Daoy (cell line): ENCODE measurements around the gene ZBTB7B. TPM values are rescaled to one million over a fixed set of nuclear protein-coding genes. Genes with fewer than 3 reads are reported as not detected.

ENCODE experiments used
- DNase-seq: peaks from one replicate; pipeline ENCODE4 v3.0.0-alpha.2; 2015; ENCODE audit warnings: low read depth
- total RNA-seq: library from RNA; depleted of rRNA; stranded (reverse); fragments of >200 nt; shearing (Covaris generic); gene quantifications from 2 replicates; pipeline ENCODE4 v1.2.3, GENCODE V29; 2014

The ZBTB7B gene
- total RNA-seq, 1 experiment from 2014 or later = 11.7 TPM

DNA sequence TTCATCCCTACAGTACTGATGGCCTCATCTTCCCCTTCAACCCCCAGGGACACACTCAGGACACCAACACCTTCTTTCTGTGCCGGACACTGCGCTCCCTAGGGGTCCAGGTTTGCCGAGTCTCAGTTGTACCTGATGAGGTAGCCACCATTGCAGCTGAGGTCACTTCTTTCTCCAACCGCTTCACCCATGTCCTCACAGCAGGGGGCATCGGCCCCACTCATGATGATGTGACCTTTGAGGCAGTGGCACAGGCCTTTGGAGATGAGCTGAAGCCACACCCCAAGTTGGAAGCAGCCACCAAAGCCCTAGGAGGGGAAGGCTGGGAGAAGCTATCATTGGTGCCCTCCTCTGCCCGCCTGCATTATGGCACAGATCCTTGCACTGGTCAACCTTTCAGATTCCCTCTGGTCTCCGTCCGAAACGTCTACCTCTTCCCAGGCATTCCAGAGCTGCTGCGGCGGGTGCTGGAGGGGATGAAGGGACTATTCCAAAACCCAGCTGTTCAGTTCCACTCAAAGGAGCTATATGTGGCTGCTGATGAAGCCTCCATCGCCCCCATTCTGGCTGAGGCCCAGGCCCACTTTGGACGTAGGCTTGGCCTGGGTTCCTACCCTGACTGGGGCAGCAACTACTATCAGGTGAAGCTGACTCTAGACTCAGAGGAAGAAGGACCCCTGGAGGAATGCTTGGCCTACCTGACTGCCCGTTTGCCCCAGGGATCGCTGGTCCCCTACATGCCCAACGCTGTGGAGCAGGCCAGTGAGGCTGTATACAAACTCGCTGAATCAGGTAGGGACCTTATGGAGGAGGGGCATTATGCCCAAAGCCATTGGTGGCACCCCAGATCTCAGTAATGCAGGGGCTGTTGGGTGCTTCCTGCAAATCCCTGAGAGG is 14.3 kb upstream of the ZBTB7B start:
- DNase-seq = no peak

DNA sequence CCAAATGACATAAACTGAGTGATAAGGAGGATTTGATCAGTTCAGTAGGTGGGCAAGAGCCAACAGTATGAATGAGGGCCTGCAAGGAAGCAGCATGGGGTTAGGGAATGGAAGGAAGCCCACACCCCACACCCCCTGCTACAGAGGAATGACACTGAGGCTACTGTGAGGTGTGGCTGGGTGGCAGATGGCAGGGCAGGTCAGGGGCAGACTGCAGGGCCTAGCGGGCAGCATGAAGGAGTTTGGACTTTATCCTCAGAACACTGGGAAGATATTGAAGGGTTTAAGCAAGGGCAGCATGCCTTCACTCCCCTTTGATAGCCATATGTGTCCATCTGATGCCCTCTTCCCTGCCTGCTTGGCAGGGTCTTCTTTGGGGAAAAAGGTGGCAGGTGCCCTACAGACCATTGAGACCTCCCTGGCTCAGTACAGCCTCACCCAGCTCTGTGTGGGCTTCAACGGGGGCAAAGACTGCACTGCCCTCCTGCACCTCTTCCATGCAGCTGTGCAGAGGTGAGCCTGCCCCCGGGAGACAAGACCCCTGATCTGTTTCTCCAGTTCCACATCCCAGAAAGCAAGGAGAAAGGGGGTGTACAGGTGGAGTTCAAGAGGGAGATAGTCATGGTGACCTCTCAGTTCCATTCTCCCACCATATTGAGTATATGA is 13.3 kb upstream of the ZBTB7B start:
- DNase-seq = no peak

DNA sequence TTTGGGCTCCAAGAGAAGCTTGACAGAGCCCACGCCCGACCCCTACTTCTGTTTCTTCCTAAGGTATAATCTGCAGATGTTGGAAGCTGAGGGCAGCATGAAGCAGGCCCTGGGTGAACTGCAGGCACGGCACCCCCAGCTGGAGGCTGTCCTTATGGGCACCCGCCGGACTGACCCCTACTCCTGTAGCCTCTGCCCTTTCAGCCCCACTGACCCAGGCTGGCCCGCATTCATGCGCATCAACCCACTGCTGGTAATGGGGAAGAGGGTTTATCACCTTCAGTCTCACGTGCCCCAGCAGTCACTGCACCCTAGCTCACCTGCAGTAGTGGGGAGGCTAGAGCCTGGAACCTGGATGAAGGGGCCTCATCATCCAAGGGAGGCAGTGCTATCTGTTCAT is 12.3 kb upstream of the ZBTB7B start:
- no peak for DNase-seq

DNA sequence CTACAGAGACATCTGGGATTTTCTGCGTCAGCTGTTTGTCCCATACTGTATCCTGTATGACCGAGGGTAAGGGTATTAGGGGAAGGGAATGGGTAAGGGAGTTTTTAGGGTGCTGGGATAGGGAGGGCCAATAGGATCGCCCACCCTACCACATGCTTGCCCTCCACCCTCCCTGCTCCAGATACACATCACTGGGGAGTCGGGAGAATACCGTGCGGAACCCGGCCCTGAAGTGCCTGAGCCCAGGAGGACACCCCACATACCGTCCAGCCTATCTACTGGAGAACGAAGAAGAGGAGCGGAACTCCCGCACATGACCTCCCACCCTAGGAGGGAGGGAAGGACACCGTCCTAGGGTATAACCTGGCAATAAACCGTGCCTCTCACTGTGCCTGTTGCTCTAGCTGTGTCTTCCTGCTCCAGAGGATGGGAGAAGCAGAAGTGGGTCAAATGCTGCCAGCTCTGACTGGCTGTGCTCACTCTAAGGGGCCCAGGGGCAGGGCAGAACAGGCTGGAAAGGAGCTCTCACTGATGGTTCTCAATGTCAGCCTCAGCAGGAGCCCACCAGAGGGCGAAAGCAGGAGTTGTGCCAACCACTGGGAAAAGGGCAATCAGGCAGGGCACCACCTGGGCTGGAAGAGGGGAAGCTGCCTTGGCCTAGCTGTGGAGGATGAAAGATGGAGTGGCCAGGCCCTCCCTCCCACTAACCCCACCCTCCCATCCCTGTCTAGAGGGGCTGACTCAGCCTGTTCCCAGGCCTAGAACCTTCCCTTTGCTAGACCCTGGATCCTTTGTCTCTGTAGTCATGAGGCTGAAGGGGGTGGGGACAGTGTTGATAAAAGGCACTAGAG is 9.7 kb upstream of the ZBTB7B start:
- peak; percentile 62 for DNase-seq

DNA sequence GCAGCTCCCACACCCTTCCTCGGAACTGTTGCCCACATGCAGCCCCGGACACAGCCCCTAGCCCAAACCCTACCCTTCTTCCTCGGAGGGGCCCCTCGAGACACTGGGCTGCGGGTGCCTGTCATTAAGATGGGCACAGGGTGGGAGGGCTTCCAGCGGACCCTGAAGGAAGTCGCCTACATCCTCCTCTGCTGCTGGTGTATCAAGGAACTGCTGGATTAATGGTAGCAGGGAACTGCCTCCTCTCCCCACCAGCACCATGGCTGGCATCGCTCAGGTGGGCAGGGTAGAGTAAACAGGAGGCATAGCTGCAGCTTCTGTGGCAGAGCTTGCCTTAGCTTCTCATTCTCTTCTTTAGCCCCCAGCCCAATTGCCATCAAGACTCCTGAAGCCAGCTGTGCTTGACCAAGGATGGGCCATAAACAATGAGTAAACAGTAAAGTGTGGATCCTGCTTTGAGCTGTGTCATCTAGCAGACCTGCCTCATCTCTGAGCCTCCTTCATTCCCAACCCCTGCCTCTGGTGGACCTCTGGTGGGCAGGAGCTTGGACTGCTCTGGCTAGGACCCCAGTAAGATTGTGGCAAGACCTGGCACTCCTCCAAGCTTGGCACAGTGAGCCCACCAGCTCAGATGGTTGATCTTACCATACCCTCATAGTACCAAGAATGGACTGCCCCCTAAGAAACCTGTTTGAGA is 8.9 kb upstream of the ZBTB7B start, which contains the start of gene LENEP:
LENEP (plus strand) TSS at position 15 of the 697 bp plus-strand sequence; CDS start at position 37, 22 bp downstream.
- no peak for DNase-seq

DNA sequence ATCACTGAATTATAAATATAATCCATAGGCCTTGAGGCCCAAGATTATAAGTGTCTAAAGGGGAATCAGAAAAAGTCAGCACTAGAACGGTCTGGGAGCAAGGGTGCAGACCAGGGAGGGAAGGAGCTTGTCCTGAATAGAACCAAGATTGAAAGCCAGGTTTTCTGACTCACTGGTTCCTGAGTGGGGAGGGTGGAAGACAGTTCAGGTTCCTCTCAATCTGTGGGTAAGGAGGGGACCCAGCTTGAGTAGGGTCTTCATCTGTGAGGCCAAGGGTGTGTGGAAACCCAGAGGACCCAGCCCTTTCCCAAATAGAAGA is 8.4 kb upstream of the ZBTB7B start:
- no peak for DNase-seq

DNA sequence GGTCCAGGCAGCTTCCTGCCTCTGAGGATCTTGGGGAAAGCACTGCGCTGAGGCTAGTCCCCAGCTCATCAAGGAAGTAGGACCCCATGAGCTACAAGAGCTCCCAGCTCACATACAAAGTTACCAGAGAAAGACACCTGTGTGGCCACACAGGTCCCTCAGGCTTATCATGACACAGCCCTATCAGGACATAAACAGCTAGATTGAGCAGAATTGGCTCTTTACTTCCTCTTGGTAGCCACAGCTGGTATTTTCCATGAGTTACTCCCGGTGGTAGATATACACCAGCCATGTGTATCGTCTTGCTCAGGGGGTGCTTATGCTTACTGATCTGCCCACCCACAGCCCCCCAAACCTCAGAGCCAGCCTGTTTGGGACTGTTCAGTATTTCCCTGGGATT is 8.0 kb upstream of the ZBTB7B start:
- DNase-seq = no peak

DNA sequence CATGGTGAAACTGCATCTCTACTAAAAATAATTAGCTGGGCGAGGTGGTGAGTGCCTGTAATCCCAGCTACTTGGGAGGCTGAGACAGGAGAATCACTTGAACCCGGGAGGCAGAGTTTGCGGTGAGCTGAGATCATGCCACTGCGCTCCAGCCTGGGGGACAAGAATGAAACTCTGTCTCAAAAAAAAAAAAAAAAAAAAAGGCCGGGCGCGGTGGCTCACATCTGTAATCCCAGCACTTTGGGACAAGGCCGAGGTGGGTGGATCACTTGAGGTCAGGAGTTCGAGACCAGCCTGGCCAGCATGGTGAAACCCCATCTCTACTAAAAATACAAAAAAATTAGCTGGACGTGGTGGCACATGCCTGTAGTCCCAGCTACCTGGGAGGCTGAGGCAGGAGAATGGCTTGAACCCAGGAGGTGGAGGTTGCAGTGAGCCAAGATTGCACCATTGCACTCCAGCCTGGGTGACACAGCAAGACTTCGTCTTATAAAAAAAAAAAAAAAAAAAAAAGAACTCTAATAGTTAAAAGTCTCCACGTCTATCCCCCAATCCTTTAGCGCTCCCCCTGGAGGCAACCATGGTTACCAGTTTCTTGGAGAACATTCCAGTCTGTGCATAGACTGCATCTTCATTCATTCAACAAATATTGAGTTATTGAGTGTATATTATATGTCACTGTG is 7.2 kb upstream of the ZBTB7B start:
- DNase-seq = peak; percentile 65

DNA sequence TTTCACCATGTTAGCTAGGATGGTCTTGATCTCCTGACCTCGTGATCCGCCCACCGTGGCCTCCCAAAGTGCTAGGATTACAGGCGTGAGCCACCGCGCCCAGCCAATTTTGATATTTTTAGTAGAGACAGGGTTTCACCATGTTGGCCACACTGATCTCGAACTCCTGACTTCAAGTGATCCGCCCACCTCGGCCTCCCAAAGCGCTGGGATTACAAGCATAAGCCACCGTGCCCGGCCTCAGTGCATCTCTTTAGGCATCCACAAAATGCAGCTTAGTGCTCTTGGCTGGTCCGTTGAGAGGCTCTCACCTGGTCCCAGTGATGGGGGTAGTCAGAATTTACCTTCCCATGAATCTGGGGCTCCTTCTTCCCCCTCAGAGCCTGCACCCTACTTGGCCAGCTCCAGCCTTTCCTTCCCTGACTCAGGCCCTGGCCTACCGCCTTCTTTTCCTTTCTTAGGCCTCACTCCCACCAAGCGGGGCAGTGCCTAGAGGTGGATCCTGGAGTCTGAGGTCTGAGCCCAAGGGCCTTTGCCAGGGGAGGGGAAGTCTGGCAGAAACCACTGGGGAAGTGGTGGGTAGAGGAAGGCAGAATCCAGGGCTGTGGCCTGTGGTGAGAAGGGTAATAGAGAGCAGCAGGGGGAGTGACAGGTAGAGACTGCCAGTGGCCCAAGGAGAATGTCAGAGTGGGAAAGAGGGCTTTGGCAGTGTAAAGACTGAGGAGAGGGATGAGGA is 5.5 kb upstream of the ZBTB7B start:
- DNase-seq = no peak

DNA sequence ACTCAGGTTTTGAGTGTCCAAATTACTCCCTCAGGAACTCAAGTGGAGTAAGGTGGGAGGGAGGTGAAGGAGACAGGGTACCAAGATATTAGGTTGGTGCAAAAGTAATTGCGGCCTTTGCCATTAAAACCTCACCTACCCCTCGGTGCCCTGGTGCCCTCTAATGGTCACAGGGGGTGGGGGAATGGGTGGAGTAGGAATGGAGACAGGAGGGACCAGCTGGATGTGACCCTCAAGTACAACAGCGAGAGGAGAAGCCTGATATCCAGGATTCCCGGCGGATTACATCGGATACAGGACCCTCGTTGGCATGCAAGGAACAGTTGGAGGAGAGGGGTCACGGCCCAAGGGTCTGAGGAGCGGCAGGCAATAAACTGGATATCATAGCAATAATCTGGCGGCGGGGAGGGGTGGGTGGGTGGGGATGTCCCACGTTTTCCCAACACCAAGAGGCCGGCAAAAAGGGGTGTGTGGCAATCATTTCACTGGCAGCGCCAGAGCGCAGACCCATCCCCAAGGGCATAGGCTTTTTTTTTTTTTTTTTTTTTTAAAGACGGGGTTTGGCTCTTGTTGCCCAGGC is 4.3 kb upstream of the ZBTB7B start:
- no peak for DNase-seq

DNA sequence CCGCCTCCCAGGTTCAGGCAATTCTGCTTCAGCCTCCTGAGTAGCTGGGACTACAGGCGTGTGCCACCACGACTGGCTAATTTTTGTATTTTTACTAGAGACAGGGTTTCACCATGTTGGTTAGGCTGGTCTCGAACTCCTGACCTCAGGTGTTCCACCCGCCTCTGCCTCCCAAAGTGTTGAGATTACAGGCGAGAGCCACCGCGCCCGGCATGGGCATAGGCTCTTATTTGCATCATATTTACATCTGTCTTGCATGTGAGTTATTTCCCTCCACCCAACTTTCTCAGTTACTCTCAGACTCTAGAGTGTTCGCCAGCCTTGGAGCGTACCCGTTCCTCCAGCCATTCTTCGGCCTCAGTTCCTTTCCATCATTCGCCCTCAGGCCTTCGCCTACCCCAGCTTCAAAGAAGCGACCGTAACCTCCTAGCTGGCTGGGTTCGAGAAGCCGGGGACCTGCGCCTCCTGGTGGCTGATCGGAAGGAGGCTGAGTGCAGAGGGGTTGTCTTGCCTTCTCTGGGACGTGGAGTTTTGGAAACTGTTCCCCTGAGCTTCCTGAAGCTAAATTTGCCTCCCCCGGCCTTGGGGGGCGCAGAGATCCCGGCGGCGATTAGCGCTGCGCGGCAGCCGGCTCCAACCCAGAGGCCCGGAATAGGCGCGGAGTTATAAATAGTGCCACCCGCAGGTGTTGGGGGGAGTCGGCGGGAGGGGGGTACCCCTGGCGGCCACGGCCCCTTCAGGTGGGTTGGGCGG is 3.6 kb upstream of the ZBTB7B start:
- peak; percentile 80 for DNase-seq

DNA sequence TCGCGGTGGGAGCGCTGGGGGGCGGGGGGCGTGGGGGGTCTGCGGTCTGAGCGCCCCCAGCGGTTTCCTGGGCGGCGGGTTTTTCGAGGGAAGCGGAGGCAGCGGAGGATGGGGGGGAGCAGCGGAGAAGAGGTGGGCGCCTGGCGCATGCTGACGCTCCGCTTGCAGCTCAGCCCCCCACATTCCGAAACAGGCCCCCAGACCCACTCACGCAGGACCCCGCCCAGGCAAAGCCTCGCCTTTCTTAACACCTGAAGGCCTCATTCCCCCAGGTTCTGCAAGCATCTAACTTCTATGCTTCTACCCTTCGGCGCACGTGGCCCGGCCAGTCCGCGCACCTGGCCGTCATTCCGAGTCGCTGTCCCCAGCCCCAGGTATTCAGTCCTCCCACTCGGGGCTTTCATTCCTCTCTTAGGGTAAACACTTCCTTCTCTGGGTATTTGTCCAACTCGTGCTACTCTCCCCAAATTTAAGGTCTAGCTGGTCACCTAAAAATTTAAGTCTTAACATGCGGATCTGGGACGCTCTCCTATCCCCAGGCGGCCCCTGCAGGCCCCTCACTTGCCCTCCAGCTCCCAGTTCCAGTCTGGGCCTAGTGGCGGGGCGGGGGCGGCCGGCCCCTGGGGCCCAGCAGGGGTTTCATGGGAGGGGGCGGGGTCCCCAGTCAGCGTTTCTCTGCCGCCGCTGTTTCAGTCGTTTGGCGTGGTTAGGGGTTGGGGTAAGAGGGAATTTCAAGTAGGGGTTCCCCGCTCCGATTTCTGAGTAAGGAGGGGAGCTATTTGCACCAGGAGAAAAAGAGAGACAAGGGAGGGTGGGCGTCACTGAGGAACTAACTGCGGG is 2.8 kb upstream of the ZBTB7B start:
- no peak for DNase-seq

DNA sequence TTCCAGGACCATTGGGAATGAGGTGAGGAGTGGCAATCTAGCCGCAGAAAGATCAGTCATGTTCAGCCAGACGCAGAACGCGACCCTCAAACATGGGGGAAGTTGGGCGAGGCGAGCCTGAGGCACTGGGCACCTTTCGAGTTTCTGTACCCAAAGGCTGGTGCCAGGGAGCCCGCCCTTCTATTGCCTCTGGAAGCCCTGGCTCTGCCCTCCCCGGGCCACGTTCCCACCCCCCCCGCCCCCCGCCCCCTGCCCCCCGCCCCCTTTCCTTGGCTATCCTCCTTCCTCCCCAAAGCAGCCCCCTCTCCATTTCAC is 2.2 kb upstream of the ZBTB7B start:
- DNase-seq = no peak

DNA sequence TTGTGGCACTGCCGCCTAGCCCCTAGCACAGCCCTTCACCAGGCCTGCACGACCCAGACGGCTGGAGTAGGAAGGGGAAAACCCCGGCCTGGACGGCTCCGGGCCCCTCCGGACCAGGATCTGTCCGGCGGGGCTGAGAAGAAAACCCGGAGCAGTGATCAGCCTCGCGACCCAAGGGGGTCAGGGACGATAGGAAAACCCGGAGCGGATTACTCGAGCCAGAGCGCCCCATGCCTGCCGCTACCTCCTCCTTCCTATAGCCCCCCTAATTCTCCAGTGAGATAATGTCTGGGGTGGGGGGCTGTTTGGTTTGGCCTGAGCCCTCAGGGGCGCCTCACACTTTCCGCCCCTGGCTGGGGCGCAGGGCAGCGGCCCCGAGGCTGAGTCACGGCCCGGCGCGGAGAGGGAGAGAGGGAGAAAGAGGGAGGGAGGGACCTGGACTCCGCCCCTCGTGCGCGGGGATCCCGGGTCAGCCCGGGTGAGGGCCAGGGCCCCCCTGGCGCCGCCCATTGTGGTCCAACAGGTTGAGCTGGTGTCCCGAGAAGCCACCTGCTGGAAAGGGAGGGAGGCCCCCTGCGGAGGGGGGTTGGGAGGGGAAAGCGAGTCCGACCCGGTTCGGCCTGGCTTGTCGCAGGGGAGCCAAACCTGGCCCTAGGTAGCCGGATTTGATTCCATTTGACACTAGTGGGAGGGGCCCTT is 1.7 kb upstream of the ZBTB7B start:
- peak; percentile 92 for DNase-seq

DNA sequence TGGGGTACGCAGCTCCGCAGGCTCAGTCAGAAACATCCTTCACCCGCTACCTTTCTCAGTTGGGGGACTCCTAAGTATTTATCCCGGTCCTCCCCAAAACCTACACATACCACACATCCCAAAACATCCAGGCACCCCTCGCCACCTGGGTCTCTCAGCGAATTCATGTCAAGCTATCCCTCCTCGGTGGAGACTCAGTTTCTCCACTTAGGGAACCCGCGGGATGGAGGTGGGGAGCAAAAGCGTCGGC is 1.3 kb upstream of the ZBTB7B start:
- no peak for DNase-seq

DNA sequence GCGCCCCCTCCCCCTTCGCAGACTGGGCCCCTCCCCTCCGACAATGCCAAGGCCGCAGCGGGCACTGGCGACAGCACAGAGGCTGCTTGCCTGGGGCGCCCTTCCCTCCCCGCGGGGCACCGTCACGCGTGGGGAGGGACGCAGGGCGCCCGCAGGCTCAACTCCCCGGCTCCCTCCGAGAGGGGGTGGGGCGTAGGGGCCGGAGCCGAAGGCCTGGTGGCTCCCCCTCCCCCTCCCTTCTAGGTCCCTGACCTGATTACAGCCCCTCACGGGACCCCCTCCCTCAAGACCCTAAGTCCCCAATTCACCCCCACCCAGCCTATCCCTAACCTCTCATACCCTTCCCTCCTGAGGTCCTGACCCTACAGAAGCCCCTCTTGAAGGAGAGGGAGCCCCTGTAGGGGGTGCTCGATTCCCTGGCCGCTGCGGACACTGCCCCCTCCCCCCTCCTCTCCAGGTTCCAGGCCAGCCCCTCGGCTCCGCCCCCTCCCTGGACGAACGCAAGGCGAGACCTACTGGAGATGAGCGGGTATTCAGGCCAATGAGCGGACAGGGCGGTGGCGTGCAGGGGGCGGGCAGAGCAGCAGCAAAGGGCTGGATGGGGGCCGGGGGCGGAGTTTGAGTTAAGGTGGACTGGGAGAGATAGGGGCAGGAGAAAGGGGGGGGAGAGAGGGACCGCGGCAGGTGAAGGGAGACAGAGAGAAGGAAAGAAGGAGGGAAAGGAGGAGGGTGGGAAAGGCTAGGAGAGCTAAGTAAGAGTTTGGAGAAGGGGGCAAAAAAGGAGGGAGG is 733 bp upstream of the ZBTB7B start:
- DNase-seq = peak; percentile 100

DNA sequence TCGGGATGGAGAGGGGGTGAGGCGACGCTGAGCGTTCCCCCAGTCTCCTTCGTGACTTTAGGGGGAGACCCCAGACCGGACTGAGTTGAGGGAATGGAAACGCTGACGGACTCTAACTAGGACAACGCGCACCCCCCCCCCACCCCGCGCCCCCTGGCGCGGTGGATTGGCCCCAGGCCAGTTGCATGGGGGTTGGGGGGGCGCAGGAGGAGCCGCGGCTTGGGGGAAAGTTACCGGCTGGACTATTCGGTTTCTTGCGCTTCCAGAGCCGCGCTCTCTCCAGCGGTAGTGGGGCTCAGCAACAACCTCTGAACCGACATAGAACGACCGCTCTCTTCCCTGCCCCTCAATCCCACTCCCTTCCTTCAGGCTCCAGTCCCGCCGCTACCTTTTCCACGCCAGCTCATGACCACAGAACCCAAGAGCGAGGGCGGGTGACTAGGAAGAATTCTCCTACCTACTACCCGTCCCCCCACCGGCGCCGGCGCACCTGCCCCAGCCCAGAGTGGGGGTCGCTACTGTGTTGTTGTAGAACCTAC is 694 bp downstream of the ZBTB7B start:
- peak; percentile 54 for DNase-seq
